ENCODE measurements around the gene GALE.
"Not testable (repeated sequence)": the region's sequence is repeated elsewhere in the genome, so short reads cannot be mapped to it uniquely, and the experiment has no call there.

The GALE gene

DNA sequence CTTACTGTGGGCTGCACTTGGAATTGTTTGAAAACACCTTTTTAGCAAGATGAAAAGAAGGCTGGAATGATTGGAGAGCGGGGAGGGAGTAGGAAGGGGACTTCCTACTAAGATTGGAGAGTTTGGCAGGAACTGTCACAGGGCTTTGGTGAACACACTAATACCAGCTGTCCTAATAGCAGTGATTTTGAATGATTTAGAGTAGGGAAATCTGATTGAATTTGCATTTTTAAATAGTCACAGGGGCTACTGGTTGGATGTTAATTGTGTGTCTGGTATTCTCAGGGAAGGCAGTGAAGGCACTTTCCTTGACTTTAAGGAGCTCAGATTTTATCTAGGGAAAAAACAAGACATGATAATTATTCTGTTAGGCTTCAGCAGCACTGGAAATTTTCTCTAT lies 27.2 kb upstream of the GALE start:
- no peak for DNase-seq (ENCODE audit: insufficient read length, low spot score)
- TF ChIP-seq POLR2AphosphoS5 (IDR thresholded peaks at IDR 0.05; ENCODE audit: low read depth, low read length) (no peak), TAF1 (IDR thresholded peaks at IDR 0.05; ENCODE audit: low read depth, low read length) (no peak), SPI1 (IDR thresholded peaks at IDR 0.05; ENCODE audit: low read depth, low read length) (no peak), POLR2A (IDR thresholded peaks at IDR 0.05; ENCODE audit: low read depth, low read length) (no peak), POU2F2 (IDR thresholded peaks at IDR 0.05; ENCODE audit: low read depth, low read length) (no peak), PAX5 (IDR thresholded peaks at IDR 0.05; ENCODE audit: insufficient read depth, low read length, severe bottlenecking) (no peak)
- FAIRE-seq = no peak

GRCh38 chr1:23826590-23826989 lies 26.0 kb upstream of the GALE start:
- not testable (repeated sequence) for DNase-seq (ENCODE audit: insufficient read length, low spot score); FAIRE-seq

- peak; percentile 16 for FAIRE-seq
Measured at GRCh38 chr1:23825762-23826522, 25.4 kb upstream of the GALE start.

GRCh38 chr1:23825076-23825761 lies 24.7 kb upstream of the GALE start, which contains the start of gene HMGCL:
Gene HMGCL (minus strand): TSS chr1:23825429. CDS start chr1:23825415, 14 bp downstream.
- TF ChIP-seq TAF1 (IDR thresholded peaks at IDR 0.05; ENCODE audit: low read depth, low read length) = peak; percentile 99
- no peak for TF ChIP-seq PAX5 (IDR thresholded peaks at IDR 0.05; ENCODE audit: insufficient read depth, low read length, severe bottlenecking)
- TF ChIP-seq POU2F2 (IDR thresholded peaks at IDR 0.05; ENCODE audit: low read depth, low read length) = peak; percentile 91
- TF ChIP-seq POLR2A (IDR thresholded peaks at IDR 0.05; ENCODE audit: low read depth, low read length) = peak; percentile 98
- TF ChIP-seq SPI1 (IDR thresholded peaks at IDR 0.05; ENCODE audit: low read depth, low read length) = peak; percentile 34; the same call in 1 of the 2 replicates
- peak; percentile 91 for TF ChIP-seq POLR2AphosphoS5 (IDR thresholded peaks at IDR 0.05; ENCODE audit: low read depth, low read length)
- FAIRE-seq (peak; percentile 92), DNase-seq (ENCODE audit: insufficient read length, low spot score) (peak; percentile 90)

More at GRCh38 chr1:23825762-23826522, 25.4 kb upstream of the GALE start:
- TF ChIP-seq PAX5 (IDR thresholded peaks at IDR 0.05; ENCODE audit: insufficient read depth, low read length, severe bottlenecking) (no peak), SPI1 (IDR thresholded peaks at IDR 0.05; ENCODE audit: low read depth, low read length) (no peak), POU2F2 (IDR thresholded peaks at IDR 0.05; ENCODE audit: low read depth, low read length) (no peak), POLR2A (IDR thresholded peaks at IDR 0.05; ENCODE audit: low read depth, low read length) (no peak), TAF1 (IDR thresholded peaks at IDR 0.05; ENCODE audit: low read depth, low read length) (no peak)
- DNase-seq (ENCODE audit: insufficient read length, low spot score) = no peak

- DNase-seq (ENCODE audit: insufficient read length, low spot score) (no peak), FAIRE-seq (no peak)
- TF ChIP-seq TAF1 (IDR thresholded peaks at IDR 0.05; ENCODE audit: low read depth, low read length) = no peak
- TF ChIP-seq PAX5 (IDR thresholded peaks at IDR 0.05; ENCODE audit: insufficient read depth, low read length, severe bottlenecking) = no peak
- no peak for TF ChIP-seq SPI1 (IDR thresholded peaks at IDR 0.05; ENCODE audit: low read depth, low read length)
- TF ChIP-seq POU2F2 (IDR thresholded peaks at IDR 0.05; ENCODE audit: low read depth, low read length) = no peak
- TF ChIP-seq POLR2AphosphoS5 (IDR thresholded peaks at IDR 0.05; ENCODE audit: low read depth, low read length) = no peak
- TF ChIP-seq POLR2A (IDR thresholded peaks at IDR 0.05; ENCODE audit: low read depth, low read length) = no peak
Measured at GRCh38 chr1:23824711-23825075, 24.1 kb upstream of the GALE start.

GRCh38 chr1:23823767-23824166 lies 23.2 kb upstream of the GALE start:
- no peak for FAIRE-seq
- TF ChIP-seq PAX5 (IDR thresholded peaks at IDR 0.05; ENCODE audit: insufficient read depth, low read length, severe bottlenecking) (no peak), POU2F2 (IDR thresholded peaks at IDR 0.05; ENCODE audit: low read depth, low read length) (no peak), TAF1 (IDR thresholded peaks at IDR 0.05; ENCODE audit: low read depth, low read length) (no peak), POLR2AphosphoS5 (IDR thresholded peaks at IDR 0.05; ENCODE audit: low read depth, low read length) (no peak), POLR2A (IDR thresholded peaks at IDR 0.05; ENCODE audit: low read depth, low read length) (no peak), SPI1 (IDR thresholded peaks at IDR 0.05; ENCODE audit: low read depth, low read length) (no peak)
- DNase-seq (ENCODE audit: insufficient read length, low spot score) = no peak

- FAIRE-seq (no peak), DNase-seq (ENCODE audit: insufficient read length, low spot score) (no peak)
- no peak for TF ChIP-seq PAX5 (IDR thresholded peaks at IDR 0.05; ENCODE audit: insufficient read depth, low read length, severe bottlenecking)
- TF ChIP-seq SPI1 (IDR thresholded peaks at IDR 0.05; ENCODE audit: low read depth, low read length) = no peak
- no peak for TF ChIP-seq TAF1 (IDR thresholded peaks at IDR 0.05; ENCODE audit: low read depth, low read length)
- TF ChIP-seq POLR2A (IDR thresholded peaks at IDR 0.05; ENCODE audit: low read depth, low read length) = no peak
- TF ChIP-seq POLR2AphosphoS5 (IDR thresholded peaks at IDR 0.05; ENCODE audit: low read depth, low read length) = no peak
- no peak for TF ChIP-seq POU2F2 (IDR thresholded peaks at IDR 0.05; ENCODE audit: low read depth, low read length)
Measured at GRCh38 chr1:23817633-23818032, 17.1 kb upstream of the GALE start.

DNA sequence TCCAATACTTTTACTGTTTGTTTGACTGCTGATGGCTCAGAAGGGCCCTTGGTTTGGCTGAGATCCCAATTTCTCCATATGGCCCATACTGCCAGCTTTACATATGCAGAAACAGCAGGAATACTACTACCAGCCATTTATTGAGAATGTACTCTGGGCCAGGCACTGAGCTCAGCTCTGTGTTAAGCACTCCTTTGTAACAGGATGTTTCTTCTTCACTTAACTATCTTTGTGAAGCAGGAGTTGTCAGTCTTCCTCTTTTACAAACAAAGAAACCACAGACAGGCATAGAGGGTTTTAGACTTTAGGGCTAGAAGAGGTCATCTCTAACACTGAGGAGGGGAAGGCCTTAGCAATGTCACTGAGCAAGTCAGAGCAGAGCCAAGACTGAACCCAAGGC lies 16.4 kb upstream of the GALE start:
- no peak for FAIRE-seq
- TF ChIP-seq SPI1 (IDR thresholded peaks at IDR 0.05; ENCODE audit: low read depth, low read length) (no peak), POU2F2 (IDR thresholded peaks at IDR 0.05; ENCODE audit: low read depth, low read length) (no peak), POLR2AphosphoS5 (IDR thresholded peaks at IDR 0.05; ENCODE audit: low read depth, low read length) (no peak), TAF1 (IDR thresholded peaks at IDR 0.05; ENCODE audit: low read depth, low read length) (no peak), PAX5 (IDR thresholded peaks at IDR 0.05; ENCODE audit: insufficient read depth, low read length, severe bottlenecking) (no peak), POLR2A (IDR thresholded peaks at IDR 0.05; ENCODE audit: low read depth, low read length) (no peak)
- DNase-seq (ENCODE audit: insufficient read length, low spot score) = no peak

- TF ChIP-seq SPI1 (IDR thresholded peaks at IDR 0.05; ENCODE audit: low read depth, low read length) (no peak), POLR2AphosphoS5 (IDR thresholded peaks at IDR 0.05; ENCODE audit: low read depth, low read length) (no peak), POU2F2 (IDR thresholded peaks at IDR 0.05; ENCODE audit: low read depth, low read length) (no peak), POLR2A (IDR thresholded peaks at IDR 0.05; ENCODE audit: low read depth, low read length) (no peak), PAX5 (IDR thresholded peaks at IDR 0.05; ENCODE audit: insufficient read depth, low read length, severe bottlenecking) (no peak), TAF1 (IDR thresholded peaks at IDR 0.05; ENCODE audit: low read depth, low read length) (no peak)
- no peak for DNase-seq (ENCODE audit: insufficient read length, low spot score)
- no peak for FAIRE-seq
Measured at GRCh38 chr1:23816361-23816760, 15.8 kb upstream of the GALE start.
